Psoas muscle (tissue), 8 donors: ENCODE results near the gene SYNE2. TPM values are rescaled to one million over a fixed set of nuclear protein-coding genes. Genes with fewer than 3 reads are reported as not detected.

ENCODE experiments used
- ATAC-seq, 4 donors: fragments of 200-7000 bp; cut with Tn5 transposase; one replicate each; pipeline ENCODE4 v1.9.1; 2020; ENCODE audit warnings: moderate library complexity in 3 of 4, mild to moderate bottlenecking in 2 of 4
- DNase-seq, 2 donors: peaks; one replicate each; pipeline ENCODE4 v3.0.0-alpha.2; 2020
- H3K27ac ChIP-seq: fragments of 200-600 bp; one replicate; pipeline ENCODE4 v1.8.0; 2022
- H3K27me3 ChIP-seq, 3 donors: fragments of 200-600 bp in 1 of 3; one replicate each; pipeline versions ENCODE4 v1.6.1 to v1.8.0; 2013 to 2022; ENCODE audit warnings: low read length in 2 of 3, mild to moderate bottlenecking in 2 of 3, moderate library complexity in 1 of 3; ENCODE audit not compliant: insufficient read depth in 3 of 3
- H3K36me3 ChIP-seq, 2 donors: fragments of 200-600 bp in 1 of 2; one replicate each; pipeline versions ENCODE4 v1.6.1 to v1.8.0; 2013 to 2022; ENCODE audit warnings: low read depth in 1 of 2, mild to moderate bottlenecking in 1 of 2, moderate library complexity in 1 of 2; ENCODE audit not compliant: insufficient read depth in 1 of 2
- H3K4me1 ChIP-seq: fragments of 200-600 bp; one replicate; pipeline ENCODE4 v1.8.0; 2022
- H3K4me3 ChIP-seq: fragments of 200-600 bp; one replicate; pipeline ENCODE4 v1.8.0; 2022; ENCODE audit warnings: mild to moderate bottlenecking
- H3K9me3 ChIP-seq: fragments of 200-600 bp; one replicate; pipeline ENCODE4 v1.8.0; 2022
- CTCF ChIP-seq: fragments of 200-600 bp; IDR thresholded peaks from one replicate; pipeline ENCODE4 v1.8.0; 2022; ENCODE audit warnings: antibody characterized with exemption
- WGBS, 3 donors: extraction: QIAGEN DNeasy Blood & Tissue Kit; methylation state at CpG; one replicate each; pipeline versions ENCODE4 v1.1.6 to v1.1.7; 2013; 5-methylcytosine and 5-hydroxymethylcytosine counted together
- intact Hi-C, 2 donors: fragments of 100-400 bp; cut with DNase I; formaldehyde crosslinking; loops; one replicate each; pipeline versions ENCODE4 v1.11.0 to v1.14.2; 2022
- polyA plus RNA-seq, 3 donors: library from polyadenylated mRNA; stranded (reverse); fragments of 200-250 nt; gene quantifications; one replicate each; pipeline ENCODE4 v1.2.3, GENCODE V29; 2013
- total RNA-seq, 4 donors: library from RNA; stranded (reverse); fragmentation: NEBNext Ultra II Directional in 2 of 4; extraction: Animal tissue kit (Norgen Biotek cat#: 25700) in 2 of 4; gene quantifications; one replicate each; pipeline versions ENCODE4 v1.2.1 to v1.2.4, GENCODE V29; 2021 to 2023
- donor health status: healthy with polysubstance abuse.
- donor health status: DM: no; HTN: no; CAD: no; lungs with moderate emphysema.
- donor health status: Bipolar disorder and iron deficiency.
- donor health status: healthy.
- donor health status: DM: yes; HTN: yes; CAD: no.
- donor health status: DM: no; HTN: no; CAD: no.
- donor health status: DM: no; HTN: no; CAD: no.
- donor health status: DM: yes; HTN: yes; CAD: no.

SYNE2 gene
- total and polyA plus RNA-seq, 7 donors = 23.0 to 239 (median 150) TPM

DNA sequence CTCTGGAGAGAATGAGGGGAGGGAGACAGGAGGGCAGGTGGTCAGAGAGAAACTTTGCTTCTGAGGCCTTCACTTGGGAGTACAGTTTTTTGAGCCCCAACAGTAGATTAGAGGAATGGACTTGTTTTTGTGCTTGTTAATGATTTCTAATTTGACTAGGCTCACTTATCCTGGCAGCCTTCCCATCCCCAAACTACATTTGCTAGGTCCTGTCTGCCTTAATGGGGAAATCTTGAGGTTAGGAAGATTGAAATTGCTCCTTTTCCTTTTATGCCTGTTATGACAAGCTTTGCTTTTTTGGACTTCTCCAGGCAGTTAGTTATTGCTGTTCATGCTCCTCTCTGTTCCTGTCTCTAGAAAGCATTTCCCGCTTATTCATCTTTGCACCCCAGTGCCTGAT lies 37.7 kb downstream of the SYNE2 start:
- DNase-seq = no peak
- intact Hi-C loops = no loop called here
- no peak for ATAC-seq
- Histone ChIP-seq H3K4me1 (peaks cover 32% of the 10 kb centered on the region), H3K36me3 (no peaks in the 10 kb centered on the region), H3K27me3 (no peaks in the 10 kb centered on the region), H3K4me3 (no peak overlapping the region), H3K9me3 (no peaks in the 10 kb centered on the region), H3K27ac (peak overlapping the region; percentile 15)
- no peak for TF ChIP-seq CTCF
- WGBS, 3 donors = 82 to 87% (median 85%) methylated on average over 1 of the region's 1 CpG

DNA sequence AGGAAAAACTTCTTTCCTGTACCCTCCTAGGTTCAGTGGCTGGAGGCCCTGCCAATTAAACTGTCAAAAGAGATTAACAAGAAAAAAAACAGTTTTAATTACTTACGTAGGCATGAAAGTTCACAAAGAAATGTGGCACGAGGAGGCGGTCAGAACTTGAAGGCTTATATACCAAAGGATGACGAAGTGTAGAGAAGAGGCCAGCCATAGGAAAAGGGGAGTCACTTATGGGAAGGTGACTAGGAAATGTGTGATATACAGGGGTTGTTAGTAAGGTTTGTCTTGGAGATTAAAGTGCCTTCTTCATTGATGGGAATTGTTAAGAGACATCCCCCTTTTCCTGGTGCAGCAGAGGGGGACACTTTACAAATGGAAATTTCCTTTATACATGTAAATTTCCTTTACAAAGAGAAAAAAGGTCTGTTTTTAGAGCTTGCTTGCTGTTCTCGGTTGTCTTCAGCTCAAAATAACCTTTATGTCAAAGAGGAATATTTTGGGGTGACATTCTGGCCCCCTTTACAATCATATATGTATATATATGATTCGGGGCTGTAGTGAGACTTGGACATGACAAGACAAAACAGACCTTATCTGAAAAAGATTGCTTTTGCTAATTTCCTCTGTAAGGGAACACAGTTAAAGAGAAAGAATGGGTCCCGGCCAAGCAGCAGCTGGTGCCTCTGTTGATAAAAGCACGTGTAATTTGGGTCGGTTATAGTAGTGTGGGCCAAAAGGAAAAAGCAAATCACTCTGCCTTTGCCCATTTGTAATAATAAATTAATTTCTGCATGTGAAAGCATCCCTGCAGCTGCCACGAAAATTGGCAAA lies 38.6 kb downstream of the SYNE2 start:
- H3K4me1 ChIP-seq = peaks cover 38% of the 10 kb centered on the region
- intact Hi-C loops = no loop called here
- no peak for ATAC-seq

GRCh38 chr14:63892265-63892664 lies 39.5 kb downstream of the SYNE2 start:
- intact Hi-C loops = no loop called here
- peaks cover 43% of the 10 kb centered on the region for H3K4me1 ChIP-seq
- no peak overlapping the region for H3K27ac ChIP-seq
- no peaks in the 10 kb centered on the region for H3K36me3 ChIP-seq
- WGBS, 3 donors = 39 to 44% (median 40%) methylated on average over 2 of the region's 2 CpGs
- TF ChIP-seq CTCF = no peak
- H3K4me3 ChIP-seq = no peak overlapping the region
- DNase-seq (no peak), ATAC-seq (no peak)
- no peaks in the 10 kb centered on the region for H3K27me3 ChIP-seq
- H3K9me3 ChIP-seq = no peaks in the 10 kb centered on the region

More for the DNA sequence above, 38.6 kb downstream of the SYNE2 start:
- H3K27me3 ChIP-seq = no peaks in the 10 kb centered on the region
- H3K4me3 ChIP-seq = no peak overlapping the region
- no peak for DNase-seq
- no peak for TF ChIP-seq CTCF
- WGBS, 3 donors = 36 to 44% (median 39%) methylated on average over 10 of the region's 10 CpGs
- no peaks in the 10 kb centered on the region for H3K9me3 ChIP-seq
- H3K27ac ChIP-seq = no peak overlapping the region
- H3K36me3 ChIP-seq = no peaks in the 10 kb centered on the region

DNA sequence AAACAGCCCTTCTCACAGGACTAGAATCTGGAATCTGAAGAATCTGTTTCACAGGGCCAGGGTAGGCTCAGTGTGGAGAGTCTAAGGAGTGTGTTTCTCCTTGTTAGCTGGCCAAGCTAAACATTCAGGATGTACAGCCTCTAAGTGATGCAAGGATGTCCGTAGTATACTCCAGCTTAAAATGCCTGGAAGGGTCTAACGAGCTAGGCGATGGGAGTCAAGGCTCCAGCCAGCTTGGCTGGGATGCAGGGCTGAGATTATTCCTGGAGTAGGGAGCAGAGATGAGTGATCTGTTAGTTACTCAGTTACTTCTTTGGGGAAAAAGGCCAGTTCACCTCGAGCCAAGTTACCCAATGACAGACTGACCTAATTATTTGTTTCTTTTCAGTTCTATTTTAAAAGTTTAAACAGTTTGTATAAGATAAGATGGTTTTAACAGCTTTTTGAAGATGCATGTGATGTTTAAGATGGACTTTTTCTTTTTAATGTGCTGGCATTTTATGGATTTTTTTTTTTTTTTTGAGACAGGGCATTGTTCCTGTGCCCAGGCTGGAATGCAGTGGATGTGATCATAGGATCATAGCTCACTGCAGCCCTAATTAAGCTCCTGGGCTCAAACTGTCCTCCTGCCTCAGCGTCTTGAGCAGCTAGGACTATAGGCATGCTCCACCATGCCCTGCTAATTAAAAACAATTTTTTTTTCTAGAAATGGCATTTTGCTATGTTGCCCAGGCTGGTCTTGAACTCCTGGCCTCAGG lies 41.1 kb downstream of the SYNE2 start:
- Histone ChIP-seq H3K27ac (peak overlapping the region; percentile 60), H3K36me3 (no peaks in the 10 kb centered on the region), H3K27me3 (no peaks in the 10 kb centered on the region), H3K4me3 (no peak overlapping the region), H3K4me1 (peaks cover 49% of the 10 kb centered on the region), H3K9me3 (no peaks in the 10 kb centered on the region)
- DNase-seq = peak; percentile 69 to 79
- TF ChIP-seq CTCF = no peak
- ATAC-seq = peak; percentile 74 to 91 (median 84)
- intact Hi-C loops = no loop called here
- 8 to 18% (median 12%) methylated on average over 5 of the region's 5 CpGs for WGBS, 3 donors
